Stimulated activated CD8-positive, alpha-beta memory T cell treated with anti-CD3 and anti-CD28 coated beads, Interleukin-15, amount 100 ng/mL, for 4 hours (primary cell): ENCODE measurements around the gene PPIP5K1.
"Not testable (repeated sequence)": the region's sequence is repeated elsewhere in the genome, so short reads cannot be mapped to it uniquely, and the experiment has no call there.

Experiments used
- DNase-seq, 2 donors: peaks; one replicate each; pipeline ENCODE4 v3.0.0-alpha.2; 2020; ENCODE audit warnings: low read depth in 2 of 2

Gene PPIP5K1

DNA sequence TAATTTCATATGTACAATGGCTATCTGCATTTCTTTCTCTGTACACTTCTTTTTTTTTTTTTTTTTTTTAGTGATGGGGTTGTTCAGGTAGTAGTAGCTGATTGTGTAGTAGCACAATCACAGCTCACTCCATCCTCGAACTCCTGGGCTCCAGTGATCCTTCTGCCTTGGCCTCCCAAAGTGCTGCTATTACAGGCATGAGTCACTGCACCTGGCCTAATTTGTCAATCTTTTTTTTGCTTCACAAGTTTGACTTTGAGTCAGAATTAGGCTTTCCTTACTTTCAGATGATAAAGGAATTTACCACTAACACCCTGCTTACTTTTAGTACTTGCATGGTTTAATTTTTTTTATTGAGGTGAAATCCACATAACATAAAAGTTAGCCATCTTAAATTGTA lies 44.6 kb downstream of the PPIP5K1 start:
- no peak for DNase-seq

- DNase-seq: no peak
Observed at GRCh38 chr15:43544266-43544665, 45.7 kb downstream of the PPIP5K1 start.

DNA sequence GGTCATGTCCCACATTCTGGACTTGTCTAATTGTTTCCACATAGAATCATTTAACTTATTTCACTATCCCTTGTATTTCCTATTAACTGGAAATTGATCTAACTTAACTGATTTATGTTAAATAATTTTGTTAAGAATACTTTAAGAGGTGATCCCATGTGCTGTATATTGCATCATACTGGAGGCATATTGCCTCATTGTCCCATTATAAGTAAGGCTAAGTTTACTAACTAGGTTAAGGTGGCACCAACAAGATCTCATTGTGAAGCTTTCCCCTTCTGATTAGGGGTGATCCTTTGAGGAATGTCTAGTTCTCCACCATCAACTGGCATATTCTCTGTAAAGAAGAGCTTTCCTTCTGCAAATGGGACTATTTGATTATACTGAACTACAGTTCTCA lies 48.2 kb downstream of the PPIP5K1 start:
- DNase-seq: no peak

DNA sequence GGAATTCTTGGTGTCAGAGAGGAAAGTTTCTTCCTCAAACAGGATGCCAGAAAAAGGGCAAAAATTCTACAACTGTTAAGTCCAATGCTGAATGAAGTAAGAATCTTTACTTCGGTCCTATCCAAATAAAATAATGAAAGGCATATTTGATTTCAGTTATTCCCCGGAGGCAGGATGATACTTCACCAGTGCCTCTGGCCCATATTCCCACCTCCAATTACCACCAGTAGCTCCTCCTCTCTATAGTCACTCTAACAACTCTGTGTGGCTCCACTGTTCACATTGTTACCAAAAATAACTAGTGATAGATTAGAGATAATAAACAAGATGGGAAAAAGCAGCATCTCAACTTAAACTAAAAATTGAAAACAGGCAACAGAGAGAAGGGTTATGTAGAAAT lies 51.9 kb downstream of the PPIP5K1 start:
- no peak for DNase-seq

GRCh38 chr15:43534897-43535296 lies 55.1 kb downstream of the PPIP5K1 start:
- no peak for DNase-seq

- not testable (repeated sequence) for DNase-seq
Observed at GRCh38 chr15:43532826-43533225, 57.2 kb downstream of the PPIP5K1 start.

DNA sequence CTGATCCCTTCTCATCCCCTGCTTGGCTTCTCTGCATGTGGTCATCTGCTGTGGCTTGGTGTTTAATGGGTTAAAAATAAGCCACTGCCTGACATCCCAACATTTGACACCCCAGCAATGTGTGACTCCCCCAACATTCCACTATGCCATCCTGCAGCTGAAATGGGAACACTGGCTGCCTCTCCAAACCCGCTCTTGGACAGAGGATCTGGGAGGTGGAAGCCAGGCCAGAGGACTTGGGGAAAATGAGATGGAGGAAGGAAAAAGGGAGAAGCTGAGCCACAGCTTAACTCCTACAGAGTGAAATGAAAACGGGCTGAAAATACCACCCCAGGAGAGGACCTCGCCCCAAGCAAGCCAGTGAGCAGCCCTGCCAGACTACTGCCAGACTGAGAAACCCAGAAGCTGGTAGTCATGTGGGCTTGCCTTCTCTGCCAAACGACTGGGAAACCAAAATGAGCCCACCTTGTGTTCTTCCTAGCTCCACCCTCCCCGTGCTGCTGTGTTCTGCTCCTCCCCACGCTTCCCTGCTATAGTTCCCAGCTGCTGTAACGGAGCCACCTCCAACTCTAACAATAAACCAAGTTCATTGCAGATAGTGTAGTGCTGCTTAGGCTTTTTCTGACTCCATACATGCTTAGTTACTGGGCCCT lies 58.9 kb downstream of the PPIP5K1 start:
- no peak for DNase-seq

- DNase-seq: no peak
Observed at GRCh38 chr15:43529587-43530345, 60.2 kb downstream of the PPIP5K1 start.

- no peak for DNase-seq
Observed at GRCh38 chr15:43529141-43529540, 60.9 kb downstream of the PPIP5K1 start.

DNA sequence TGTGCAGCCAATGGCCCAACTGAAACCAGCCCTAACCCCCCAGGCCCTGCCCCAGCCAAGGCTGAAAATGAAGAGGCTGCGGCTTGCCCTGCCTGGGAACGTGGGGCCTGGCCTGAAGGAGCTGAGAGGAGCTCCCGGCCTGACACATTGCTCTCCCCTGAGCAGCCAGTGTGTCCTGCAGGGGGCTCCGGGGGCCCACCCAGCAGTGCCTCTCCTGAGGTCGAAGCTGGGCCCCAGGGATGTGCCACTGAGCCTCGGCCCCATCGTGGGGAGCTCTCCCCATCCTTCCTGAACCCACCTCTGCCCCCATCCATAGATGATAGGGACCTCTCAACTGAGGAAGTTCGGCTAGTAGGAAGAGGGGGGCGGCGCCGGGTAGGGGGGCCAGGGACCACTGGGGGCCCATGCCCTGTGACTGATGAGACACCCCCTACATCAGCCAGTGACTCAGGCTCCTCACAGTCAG lies 61.4 kb downstream of the PPIP5K1 start:
- no peak for DNase-seq

DNA sequence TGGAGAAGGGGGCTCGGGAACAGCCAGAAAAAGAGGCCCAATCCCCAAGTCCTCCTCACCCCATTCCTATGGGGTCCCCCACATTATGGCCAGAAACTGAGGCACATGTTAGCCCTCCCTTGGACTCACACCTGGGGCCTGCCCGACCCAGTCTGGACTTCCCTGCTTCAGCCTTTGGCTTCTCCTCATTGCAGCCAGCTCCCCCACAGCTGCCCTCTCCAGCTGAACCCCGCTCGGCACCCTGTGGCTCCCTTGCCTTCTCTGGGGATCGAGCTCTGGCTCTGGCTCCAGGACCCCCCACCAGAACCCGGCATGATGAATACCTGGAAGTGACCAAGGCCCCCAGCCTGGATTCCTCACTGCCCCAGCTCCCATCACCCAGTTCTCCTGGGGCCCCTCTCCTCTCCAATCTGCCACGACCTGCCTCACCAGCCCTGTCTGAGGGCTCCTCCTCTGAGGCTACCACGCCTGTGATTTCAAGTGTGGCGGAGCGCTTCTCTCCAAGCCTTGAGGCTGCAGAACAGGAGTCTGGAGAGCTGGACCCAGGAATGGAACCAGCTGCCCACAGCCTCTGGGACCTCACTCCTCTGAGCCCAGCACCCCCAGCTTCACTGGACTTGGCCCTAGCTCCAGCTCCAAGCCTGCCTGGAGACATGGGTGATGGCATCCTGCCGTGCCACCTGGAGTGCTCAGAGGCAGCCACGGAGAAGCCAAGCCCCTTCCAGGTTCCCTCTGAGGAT lies 62.0 kb downstream of the PPIP5K1 start:
- no peak for DNase-seq

GRCh38 chr15:43527016-43527801 lies 62.8 kb downstream of the PPIP5K1 start:
- no peak for DNase-seq

- no peak for DNase-seq
Observed at GRCh38 chr15:43526261-43526930, 63.6 kb downstream of the PPIP5K1 start.

DNA sequence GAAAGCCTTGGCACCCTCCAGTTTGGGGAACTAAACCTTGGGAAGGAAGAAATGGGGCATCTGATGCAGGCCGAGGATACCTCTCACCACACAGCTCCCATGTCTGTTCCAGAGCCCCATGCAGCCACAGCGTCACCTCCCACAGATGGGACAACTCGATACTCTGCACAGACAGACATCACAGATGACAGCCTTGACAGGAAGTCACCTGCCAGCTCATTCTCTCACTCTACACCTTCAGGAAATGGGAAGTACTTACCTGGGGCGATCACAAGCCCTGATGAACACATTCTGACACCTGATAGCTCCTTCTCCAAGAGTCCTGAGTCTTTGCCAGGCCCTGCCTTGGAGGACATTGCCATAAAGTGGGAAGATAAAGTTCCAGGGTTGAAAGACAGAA lies 64.9 kb downstream of the PPIP5K1 start:
- DNase-seq: no peak

- no peak for DNase-seq
Observed at GRCh38 chr15:43524254-43524845, 65.7 kb downstream of the PPIP5K1 start.

DNA sequence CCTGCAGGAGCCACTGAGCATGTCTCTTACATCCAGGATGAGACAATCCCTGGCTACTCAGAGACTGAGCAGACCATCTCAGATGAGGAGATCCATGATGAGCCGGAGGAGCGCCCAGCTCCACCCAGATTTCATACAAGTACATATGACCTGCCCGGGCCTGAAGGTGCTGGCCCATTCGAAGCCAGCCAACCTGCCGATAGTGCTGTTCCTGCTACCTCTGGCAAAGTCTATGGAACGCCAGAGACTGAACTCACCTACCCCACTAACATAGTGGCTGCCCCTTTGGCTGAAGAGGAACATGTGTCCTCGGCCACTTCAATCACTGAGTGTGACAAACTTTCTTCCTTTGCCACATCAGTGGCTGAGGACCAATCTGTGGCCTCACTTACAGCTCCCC lies 66.4 kb downstream of the PPIP5K1 start:
- DNase-seq: no peak

GRCh38 chr15:43522247-43522646 lies 67.8 kb downstream of the PPIP5K1 start:
- DNase-seq: no peak

DNA sequence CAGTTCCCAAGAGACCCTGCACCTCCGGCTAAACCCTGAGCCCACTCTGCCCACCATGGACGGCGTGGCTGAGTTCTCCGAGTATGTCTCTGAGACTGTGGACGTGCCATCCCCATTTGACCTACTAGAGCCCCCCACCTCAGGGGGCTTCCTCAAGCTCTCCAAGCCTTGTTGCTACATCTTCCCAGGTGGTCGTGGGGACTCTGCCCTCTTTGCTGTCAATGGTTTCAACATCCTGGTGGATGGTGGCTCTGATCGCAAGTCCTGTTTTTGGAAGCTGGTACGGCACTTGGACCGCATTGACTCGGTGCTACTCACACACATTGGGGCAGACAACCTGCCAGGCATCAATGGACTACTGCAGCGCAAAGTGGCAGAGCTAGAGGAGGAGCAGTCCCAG lies 68.6 kb downstream of the PPIP5K1 start:
- DNase-seq: no peak

DNA sequence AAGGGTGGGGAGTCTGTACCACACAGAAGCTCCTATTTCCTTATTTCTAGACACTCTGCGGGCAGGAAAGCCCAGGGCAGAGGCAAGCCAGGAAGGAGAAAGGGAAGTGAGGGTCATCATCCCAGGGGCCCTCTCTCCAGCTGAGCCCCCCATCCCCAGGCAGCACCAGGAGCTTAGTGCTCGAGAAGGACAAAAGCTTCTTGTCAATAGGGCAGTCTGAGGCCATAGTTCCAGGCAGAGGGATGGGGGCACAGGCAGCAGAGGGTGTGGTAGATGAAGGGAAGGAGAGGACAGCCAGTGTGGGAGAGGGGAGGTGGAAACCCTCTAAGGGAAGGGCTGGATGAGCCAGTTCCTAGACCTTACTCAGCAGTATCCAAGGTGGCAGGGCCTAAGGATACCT lies 69.9 kb downstream of the PPIP5K1 start:
- DNase-seq: no peak

- DNase-seq: no peak
Observed at GRCh38 chr15:43519196-43519595, 70.8 kb downstream of the PPIP5K1 start.

DNA sequence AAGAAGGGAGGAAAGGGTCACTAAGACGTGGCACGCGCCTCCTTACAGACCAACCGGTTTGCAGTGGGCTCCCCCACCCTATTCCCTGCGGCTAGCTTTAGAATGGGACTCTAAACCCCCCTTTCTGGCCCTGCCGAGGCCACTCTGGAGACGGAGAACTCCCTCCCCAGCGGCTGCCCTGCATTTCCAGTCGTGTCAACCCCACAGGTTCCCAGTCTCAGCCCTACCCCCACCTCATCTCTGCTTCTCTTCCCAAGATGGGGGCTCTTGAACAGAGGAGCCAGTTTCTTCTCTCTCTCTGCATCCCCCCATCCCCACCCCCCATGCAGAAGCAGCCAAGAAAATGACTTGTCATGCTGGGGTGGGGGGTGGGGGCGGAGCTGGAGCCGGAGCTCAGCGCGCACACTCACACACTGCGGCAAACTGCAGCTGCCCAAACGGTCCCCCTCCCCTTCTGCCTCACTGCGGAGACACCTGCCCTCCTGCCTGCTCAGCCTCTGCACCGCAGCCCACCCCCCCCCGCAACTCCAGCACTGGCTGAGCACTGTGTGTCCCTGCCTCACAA lies 71.7 kb downstream of the PPIP5K1 start:
- no peak for DNase-seq
